Tibial nerve (tissue), 4 donors: ENCODE data around the gene NALCN. TPM values are rescaled to one million over a fixed set of nuclear protein-coding genes. Genes with fewer than 3 reads are reported as not detected.
A peak's percentile ranks its signal among the peaks of the same experiment; 100 is the strongest.

ENCODE experiments used
- DNase-seq, 2 donors: peaks; one replicate each; pipeline ENCODE4 v3.0.0-alpha.2; 2019; ENCODE audit warnings: low spot score in 2 of 2
- H3K27ac ChIP-seq, 4 donors: fragments of 200-600 bp; sonication (generic) in 3 of 4; one replicate each; pipeline ENCODE4 v1.5.1; 2017 to 2019; ENCODE audit warnings: mild to moderate bottlenecking in 1 of 4
- H3K27me3 ChIP-seq, 2 donors: fragments of 200-600 bp; sonication (generic) in 1 of 2; one replicate each; pipeline versions ENCODE4 v1.5.1 to v1.6.0; 2017 to 2019
- H3K36me3 ChIP-seq, 3 donors: fragments of 200-600 bp; sonication (generic); one replicate each; pipeline ENCODE4 v1.5.1; 2018 to 2019
- H3K4me1 ChIP-seq, 4 donors: fragments of 200-600 bp; sonication (generic) in 3 of 4; one replicate each; pipeline ENCODE4 v1.5.1; 2017 to 2019
- H3K4me3 ChIP-seq, 4 donors: fragments of 200-600 bp; sonication (generic) in 3 of 4; one replicate each; pipeline ENCODE4 v1.5.1; 2017 to 2019; ENCODE audit warnings: mild to moderate bottlenecking in 1 of 4, moderate library complexity in 1 of 4
- H3K9me3 ChIP-seq, 4 donors: fragments of 200-600 bp; sonication (generic) in 3 of 4; one replicate each; pipeline ENCODE4 v1.5.1; 2017 to 2019
- EP300 ChIP-seq, 2 donors: sonication (generic); formaldehyde crosslinking; IDR thresholded peaks; one replicate each; pipeline ENCODE4 v1.6.1; 2017; ENCODE audit warnings: antibody characterized with exemption in 2 of 2, mild to moderate bottlenecking in 1 of 2
- POLR2A ChIP-seq, 2 donors: fragments of 450-650 bp; IDR thresholded peaks; one replicate each; pipeline ENCODE4 v1.6.1; 2017; ENCODE audit warnings: antibody characterized with exemption in 2 of 2, mild to moderate bottlenecking in 2 of 2, moderate library complexity in 2 of 2
- WGBS, 2 donors: methylation state at CpG; one replicate each; pipeline ENCODE4 v1.1.5; 2018; 5-methylcytosine and 5-hydroxymethylcytosine counted together
- total RNA-seq, 4 donors: library from RNA; depleted of rRNA; stranded (reverse); fragments of >200 nt; gene quantifications; one replicate each; pipeline ENCODE4 v1.1.0, GENCODE V29; 2016
- TF ChIP-seq, protein P1 (sequence below), 5 experiments: fragments of 200-600 bp in 3 of 5; fragments of 450-650 bp in 2 of 5; sonication (generic) in 3 of 5; IDR thresholded peaks; one replicate each; pipeline ENCODE4 v1.5.1; 2016 to 2019; ENCODE audit warnings: antibody characterized with exemption in 5 of 5, mild to moderate bottlenecking in 3 of 5, moderate library complexity in 2 of 5

NALCN gene
- total RNA-seq, 4 donors from 2014 or later = 6.0 to 11.8 (median 8.7) TPM

DNA sequence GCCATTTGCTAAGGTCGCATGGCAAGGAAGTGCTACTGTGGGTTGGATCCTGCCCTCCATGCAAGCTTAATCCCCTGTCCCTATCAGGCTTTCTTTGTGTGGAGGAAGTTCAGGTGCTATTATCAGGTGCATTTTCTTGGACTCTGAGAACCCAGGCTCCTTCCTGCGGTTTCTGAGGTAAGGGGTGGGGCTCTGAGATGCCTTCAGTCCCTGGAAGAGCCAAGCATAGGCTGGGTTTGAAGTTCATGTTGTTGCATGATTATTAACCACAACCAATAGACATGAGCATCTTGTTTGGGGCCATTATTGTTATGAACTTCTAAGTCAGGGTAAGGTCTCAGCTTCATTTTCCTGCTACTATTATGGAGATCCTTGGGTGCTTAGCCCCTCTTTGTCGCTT, 109.5 kb downstream of the NALCN start:
- Histone ChIP-seq H3K4me1 (peaks cover 0 to 5% (median 0%) of the 10 kb centered on the region in 4 donors), H3K27ac (no peak overlapping the region), H3K4me3 (no peak overlapping the region), H3K27me3 (no peaks in the 10 kb centered on the region), H3K9me3 (no peaks in the 10 kb centered on the region), H3K36me3 (no peaks in the 10 kb centered on the region)
- no peak for TF ChIP-seq EP300 (IDR thresholded peaks at IDR 0.05)
- TF ChIP-seq, protein P1, sequence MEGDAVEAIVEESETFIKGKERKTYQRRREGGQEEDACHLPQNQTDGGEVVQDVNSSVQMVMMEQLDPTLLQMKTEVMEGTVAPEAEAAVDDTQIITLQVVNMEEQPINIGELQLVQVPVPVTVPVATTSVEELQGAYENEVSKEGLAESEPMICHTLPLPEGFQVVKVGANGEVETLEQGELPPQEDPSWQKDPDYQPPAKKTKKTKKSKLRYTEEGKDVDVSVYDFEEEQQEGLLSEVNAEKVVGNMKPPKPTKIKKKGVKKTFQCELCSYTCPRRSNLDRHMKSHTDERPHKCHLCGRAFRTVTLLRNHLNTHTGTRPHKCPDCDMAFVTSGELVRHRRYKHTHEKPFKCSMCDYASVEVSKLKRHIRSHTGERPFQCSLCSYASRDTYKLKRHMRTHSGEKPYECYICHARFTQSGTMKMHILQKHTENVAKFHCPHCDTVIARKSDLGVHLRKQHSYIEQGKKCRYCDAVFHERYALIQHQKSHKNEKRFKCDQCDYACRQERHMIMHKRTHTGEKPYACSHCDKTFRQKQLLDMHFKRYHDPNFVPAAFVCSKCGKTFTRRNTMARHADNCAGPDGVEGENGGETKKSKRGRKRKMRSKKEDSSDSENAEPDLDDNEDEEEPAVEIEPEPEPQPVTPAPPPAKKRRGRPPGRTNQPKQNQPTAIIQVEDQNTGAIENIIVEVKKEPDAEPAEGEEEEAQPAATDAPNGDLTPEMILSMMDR (IDR thresholded peaks at IDR 0.05) = no peak
- WGBS, 2 donors = 79 to 100% methylated on average over 3 of the region's 3 CpGs
- DNase-seq = no peak

DNA sequence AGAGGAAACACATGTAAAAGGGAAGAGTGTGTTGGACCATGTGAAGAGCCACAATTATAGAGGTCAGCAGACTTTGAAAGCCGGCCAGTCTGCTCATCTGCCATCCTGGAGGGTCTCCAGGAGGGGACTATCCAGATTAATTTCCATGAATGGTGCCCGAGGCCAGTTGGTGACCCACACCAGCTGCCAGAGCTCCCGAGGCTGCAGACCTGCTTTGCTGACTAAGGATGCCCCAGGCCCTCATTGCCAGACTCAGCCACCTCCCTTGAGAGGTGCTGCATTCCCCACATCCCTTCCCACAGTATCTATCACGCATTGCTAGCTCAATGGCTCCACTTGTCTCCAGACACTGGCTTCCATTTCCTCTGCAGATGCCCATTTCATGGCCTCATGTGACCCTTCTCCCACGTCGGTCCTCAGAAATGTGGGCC, 110.3 kb downstream of the NALCN start:
- H3K27me3 ChIP-seq = no peaks in the 10 kb centered on the region
- no peak for DNase-seq
- TF ChIP-seq, protein P1 (IDR thresholded peaks at IDR 0.05) = no peak
- no peak for TF ChIP-seq POLR2A (IDR thresholded peaks at IDR 0.05)
- TF ChIP-seq EP300 (IDR thresholded peaks at IDR 0.05) = no peak
- H3K4me1 ChIP-seq = peaks cover 0 to 5% (median 0%) of the 10 kb centered on the region in 4 donors
- H3K4me3 ChIP-seq = no peak overlapping the region
- H3K27ac ChIP-seq = no peak overlapping the region
- H3K36me3 ChIP-seq = no peaks in the 10 kb centered on the region
- H3K9me3 ChIP-seq = no peaks in the 10 kb centered on the region
- 80 to 87% methylated on average over 6 of the region's 6 CpGs for WGBS, 2 donors

- peak in 1 of 2 donors; percentile 56 for TF ChIP-seq EP300 (IDR thresholded peaks at IDR 0.05)
- TF ChIP-seq, protein P1 (IDR thresholded peaks at IDR 0.05) = no peak
- H3K27me3 ChIP-seq = no peaks in the 10 kb centered on the region
- no peak overlapping the region for H3K4me3 ChIP-seq
- H3K27ac ChIP-seq = no peak overlapping the region
- H3K9me3 ChIP-seq = no peaks in the 10 kb centered on the region
- no peaks in the 10 kb centered on the region for H3K36me3 ChIP-seq
- H3K4me1 ChIP-seq = peaks cover 0 to 1% (median 0%) of the 10 kb centered on the region in 4 donors
- peak in 1 of 2 donors; percentile 36 for DNase-seq
- WGBS, 2 donors = 63 to 70% methylated on average over 7 of the region's 7 CpGs
These were observed 112.8 kb downstream of the NALCN start for GRCh38 chr13:101303521-101303920.

- Histone ChIP-seq H3K4me3 (no peak overlapping the region), H3K27ac (no peak overlapping the region), H3K36me3 (no peaks in the 10 kb centered on the region), H3K27me3 (no peaks in the 10 kb centered on the region), H3K4me1 (no peaks in the 10 kb centered on the region), H3K9me3 (no peaks in the 10 kb centered on the region)
- WGBS, 2 donors = 89 to 92% methylated on average over 8 of the region's 8 CpGs
- DNase-seq = no peak
- no peak for TF ChIP-seq EP300 (IDR thresholded peaks at IDR 0.05)
- TF ChIP-seq, protein P1 (IDR thresholded peaks at IDR 0.05) = no peak
- TF ChIP-seq POLR2A (IDR thresholded peaks at IDR 0.05) = no peak
These were observed 115.3 kb downstream of the NALCN start for GRCh38 chr13:101301053-101301452.

DNA sequence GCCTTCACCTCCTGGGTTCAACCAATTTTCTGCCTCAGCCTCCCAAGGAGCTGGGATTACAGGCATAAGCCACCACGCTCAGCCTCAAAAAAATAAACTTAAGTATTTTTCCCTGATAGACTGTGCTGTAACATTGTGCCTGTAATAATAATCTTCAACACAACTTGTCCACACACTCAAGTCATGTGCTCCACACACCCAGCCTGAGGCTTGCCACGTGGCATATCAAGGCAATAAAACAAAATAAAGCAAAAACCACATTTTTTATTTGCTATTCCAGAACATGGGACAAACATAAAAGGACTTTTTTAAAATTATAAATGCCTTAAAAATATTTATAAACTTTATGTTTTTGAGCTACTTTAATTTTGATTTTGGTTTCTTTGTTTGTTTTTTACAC, 115.8 kb downstream of the NALCN start:
- WGBS, 2 donors = 77 to 78% methylated on average over 2 of the region's 2 CpGs
- no peaks in the 10 kb centered on the region for H3K27me3 ChIP-seq
- no peaks in the 10 kb centered on the region for H3K4me1 ChIP-seq
- TF ChIP-seq EP300 (IDR thresholded peaks at IDR 0.05) = no peak
- TF ChIP-seq, protein P1 (IDR thresholded peaks at IDR 0.05) = no peak
- no peak for TF ChIP-seq POLR2A (IDR thresholded peaks at IDR 0.05)
- no peaks in the 10 kb centered on the region for H3K36me3 ChIP-seq
- H3K4me3 ChIP-seq = no peak overlapping the region
- no peak overlapping the region for H3K27ac ChIP-seq
- no peak for DNase-seq
- H3K9me3 ChIP-seq = no peaks in the 10 kb centered on the region
